ENCODE data around the gene PIH1D2. TPM values are rescaled to one million over a fixed set of nuclear protein-coding genes. Genes with fewer than 3 reads are reported as not detected.
A peak's percentile ranks its signal among the peaks of the same experiment; 100 is the strongest.

Gene PIH1D2
- polyA plus RNA-seq, 1 donor from 2014 or later: 4.7 TPM

- peak overlapping the region; percentile 97 for H2AFZ ChIP-seq (ENCODE audit: low read depth, low read length)
- H4K20me1 ChIP-seq (ENCODE audit: insufficient read depth): no peaks in the 10 kb centered on the region
Observed at GRCh38 chr11:112024178-112024772, 49.5 kb downstream of the PIH1D2 start.

DNA sequence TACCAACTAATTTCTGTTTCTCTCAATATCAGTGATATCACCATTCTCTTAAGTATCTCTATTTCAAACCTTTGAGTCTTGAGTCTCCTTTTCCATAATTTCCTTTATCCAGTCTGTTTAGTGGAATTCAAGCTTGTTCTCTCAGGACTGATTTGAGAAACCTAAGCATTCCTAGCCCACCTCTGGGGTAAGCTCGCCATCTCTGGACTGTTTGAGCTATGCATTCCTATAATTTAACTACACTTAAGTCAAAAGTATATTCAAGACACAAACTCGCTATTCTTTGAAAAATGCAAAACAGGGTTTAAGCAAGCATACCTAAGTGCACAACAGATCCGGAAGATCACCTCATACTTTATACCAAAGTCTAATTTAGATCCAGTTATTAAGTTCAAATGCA is 50.7 kb downstream of the PIH1D2 start:
- H3K9me3 ChIP-seq (ENCODE audit: low read length): no peaks in the 10 kb centered on the region
- no peak overlapping the region for H3K27ac ChIP-seq (ENCODE audit: low read length)
- TF ChIP-seq EZH2 (IDR thresholded peaks at IDR 0.05; ENCODE audit: borderline replicate concordance, insufficient read depth, low read length, poor library complexity, severe bottlenecking) (no peak), MXI1 (conservative IDR thresholded peaks at IDR 0.05; ENCODE audit: poor library complexity, severe bottlenecking) (no peak), POLR2AphosphoS5 (IDR thresholded peaks at IDR 0.05) (no peak), RAD21 (conservative IDR thresholded peaks at IDR 0.05) (no peak), TAF1 (IDR thresholded peaks at IDR 0.05; ENCODE audit: low read depth) (no peak), EP300 (conservative IDR thresholded peaks at IDR 0.05; ENCODE audit: poor library complexity, severe bottlenecking) (no peak)
- TF ChIP-seq, protein P1, sequence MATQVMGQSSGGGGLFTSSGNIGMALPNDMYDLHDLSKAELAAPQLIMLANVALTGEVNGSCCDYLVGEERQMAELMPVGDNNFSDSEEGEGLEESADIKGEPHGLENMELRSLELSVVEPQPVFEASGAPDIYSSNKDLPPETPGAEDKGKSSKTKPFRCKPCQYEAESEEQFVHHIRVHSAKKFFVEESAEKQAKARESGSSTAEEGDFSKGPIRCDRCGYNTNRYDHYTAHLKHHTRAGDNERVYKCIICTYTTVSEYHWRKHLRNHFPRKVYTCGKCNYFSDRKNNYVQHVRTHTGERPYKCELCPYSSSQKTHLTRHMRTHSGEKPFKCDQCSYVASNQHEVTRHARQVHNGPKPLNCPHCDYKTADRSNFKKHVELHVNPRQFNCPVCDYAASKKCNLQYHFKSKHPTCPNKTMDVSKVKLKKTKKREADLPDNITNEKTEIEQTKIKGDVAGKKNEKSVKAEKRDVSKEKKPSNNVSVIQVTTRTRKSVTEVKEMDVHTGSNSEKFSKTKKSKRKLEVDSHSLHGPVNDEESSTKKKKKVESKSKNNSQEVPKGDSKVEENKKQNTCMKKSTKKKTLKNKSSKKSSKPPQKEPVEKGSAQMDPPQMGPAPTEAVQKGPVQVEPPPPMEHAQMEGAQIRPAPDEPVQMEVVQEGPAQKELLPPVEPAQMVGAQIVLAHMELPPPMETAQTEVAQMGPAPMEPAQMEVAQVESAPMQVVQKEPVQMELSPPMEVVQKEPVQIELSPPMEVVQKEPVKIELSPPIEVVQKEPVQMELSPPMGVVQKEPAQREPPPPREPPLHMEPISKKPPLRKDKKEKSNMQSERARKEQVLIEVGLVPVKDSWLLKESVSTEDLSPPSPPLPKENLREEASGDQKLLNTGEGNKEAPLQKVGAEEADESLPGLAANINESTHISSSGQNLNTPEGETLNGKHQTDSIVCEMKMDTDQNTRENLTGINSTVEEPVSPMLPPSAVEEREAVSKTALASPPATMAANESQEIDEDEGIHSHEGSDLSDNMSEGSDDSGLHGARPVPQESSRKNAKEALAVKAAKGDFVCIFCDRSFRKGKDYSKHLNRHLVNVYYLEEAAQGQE (IDR thresholded peaks at IDR 0.05; ENCODE audit: borderline replicate concordance): no peak
- TF ChIP-seq, protein P2, sequence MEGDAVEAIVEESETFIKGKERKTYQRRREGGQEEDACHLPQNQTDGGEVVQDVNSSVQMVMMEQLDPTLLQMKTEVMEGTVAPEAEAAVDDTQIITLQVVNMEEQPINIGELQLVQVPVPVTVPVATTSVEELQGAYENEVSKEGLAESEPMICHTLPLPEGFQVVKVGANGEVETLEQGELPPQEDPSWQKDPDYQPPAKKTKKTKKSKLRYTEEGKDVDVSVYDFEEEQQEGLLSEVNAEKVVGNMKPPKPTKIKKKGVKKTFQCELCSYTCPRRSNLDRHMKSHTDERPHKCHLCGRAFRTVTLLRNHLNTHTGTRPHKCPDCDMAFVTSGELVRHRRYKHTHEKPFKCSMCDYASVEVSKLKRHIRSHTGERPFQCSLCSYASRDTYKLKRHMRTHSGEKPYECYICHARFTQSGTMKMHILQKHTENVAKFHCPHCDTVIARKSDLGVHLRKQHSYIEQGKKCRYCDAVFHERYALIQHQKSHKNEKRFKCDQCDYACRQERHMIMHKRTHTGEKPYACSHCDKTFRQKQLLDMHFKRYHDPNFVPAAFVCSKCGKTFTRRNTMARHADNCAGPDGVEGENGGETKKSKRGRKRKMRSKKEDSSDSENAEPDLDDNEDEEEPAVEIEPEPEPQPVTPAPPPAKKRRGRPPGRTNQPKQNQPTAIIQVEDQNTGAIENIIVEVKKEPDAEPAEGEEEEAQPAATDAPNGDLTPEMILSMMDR (IDR thresholded peaks at IDR 0.05; ENCODE audit: poor library complexity, severe bottlenecking): peak; percentile 31
- peaks cover 10% of the 10 kb centered on the region for H3K36me3 ChIP-seq (ENCODE audit: insufficient read depth, low read length)
- H2AFZ ChIP-seq (ENCODE audit: low read depth, low read length): no peak overlapping the region
- no peaks in the 10 kb centered on the region for H4K20me1 ChIP-seq (ENCODE audit: insufficient read depth)
- H3K9me2 ChIP-seq (ENCODE audit: insufficient read depth, low read length): no peaks in the 10 kb centered on the region
- H3K9ac ChIP-seq (ENCODE audit: low read length): no peak overlapping the region
- H3K79me2 ChIP-seq (replicated peaks; ENCODE audit: insufficient read depth, low read length): peaks cover 9% of the 10 kb centered on the region
- H3K4me3 ChIP-seq (ENCODE audit: low read length): no peak overlapping the region
- no peaks in the 10 kb centered on the region for H3K27me3 ChIP-seq (ENCODE audit: insufficient read depth, low read depth, low read length)
- no peak overlapping the region for H3K4me2 ChIP-seq (ENCODE audit: low read length)
- H3F3A ChIP-seq (ENCODE audit: insufficient read depth, low read length, poor library complexity, severe bottlenecking): no peaks in the 10 kb centered on the region

More at GRCh38 chr11:112024178-112024772, 49.5 kb downstream of the PIH1D2 start:
- Histone ChIP-seq H3K36me3 (ENCODE audit: insufficient read depth, low read length) (peaks cover 10% of the 10 kb centered on the region), H3K9me3 (ENCODE audit: low read length) (no peaks in the 10 kb centered on the region), H3K27ac (ENCODE audit: low read length) (peak overlapping the region; percentile 80), H3K9ac (ENCODE audit: low read length) (peak overlapping the region; percentile 86), H3K79me2 (replicated peaks; ENCODE audit: insufficient read depth, low read length) (peaks cover 9% of the 10 kb centered on the region), H3K27me3 (ENCODE audit: insufficient read depth, low read depth, low read length) (no peaks in the 10 kb centered on the region), H3K4me3 (ENCODE audit: low read length) (peak overlapping the region; percentile 95), H3K9me2 (ENCODE audit: insufficient read depth, low read length) (no peaks in the 10 kb centered on the region), H3F3A (ENCODE audit: insufficient read depth, low read length, poor library complexity, severe bottlenecking) (no peaks in the 10 kb centered on the region), H3K4me2 (ENCODE audit: low read length) (peak overlapping the region; percentile 90)
- TF ChIP-seq SMC3 (conservative IDR thresholded peaks at IDR 0.05; ENCODE audit: poor library complexity) (no peak), RAD21 (conservative IDR thresholded peaks at IDR 0.05) (no peak), POLR2AphosphoS5 (IDR thresholded peaks at IDR 0.05) (no peak), MXI1 (conservative IDR thresholded peaks at IDR 0.05; ENCODE audit: poor library complexity, severe bottlenecking) (no peak), TAF1 (IDR thresholded peaks at IDR 0.05; ENCODE audit: low read depth) (no peak), EP300 (conservative IDR thresholded peaks at IDR 0.05; ENCODE audit: poor library complexity, severe bottlenecking) (no peak)
- TF ChIP-seq, protein P1 (IDR thresholded peaks at IDR 0.05; ENCODE audit: borderline replicate concordance): no peak
- TF ChIP-seq, protein P2 (IDR thresholded peaks at IDR 0.05; ENCODE audit: poor library complexity, severe bottlenecking): no peak
